Lung (tissue), 12 donors: ENCODE results near the gene MYO7A. TPM values are rescaled to one million over a fixed set of nuclear protein-coding genes. Genes with fewer than 3 reads are reported as not detected.

ENCODE experiments used
- ATAC-seq: fragments of 200-7000 bp; cut with Tn5 transposase; one replicate; pipeline ENCODE4 v1.9.1; 2020; ENCODE audit warnings: moderate number of reproducible peaks; ENCODE audit not compliant: insufficient read depth, low FRiP score
- DNase-seq, 3 donors: peaks; one replicate each; pipeline ENCODE4 v3.0.0-alpha.2; 2013 to 2017
- H3K27ac ChIP-seq, 2 donors: one replicate each; pipeline ENCODE4 v1.5.1; 2013; ENCODE audit warnings: mild to moderate bottlenecking in 2 of 2, moderate library complexity in 2 of 2, control low read depth in 1 of 2, inconsistent platforms in 1 of 2, low read depth in 1 of 2, low read length in 1 of 2
- H3K27me3 ChIP-seq, 3 donors: one replicate each; pipeline ENCODE4 v1.5.1; 2013; ENCODE audit warnings: low read length in 2 of 3; ENCODE audit not compliant: control insufficient read depth in 3 of 3, insufficient read depth in 3 of 3
- H3K36me3 ChIP-seq, 4 donors: one replicate each; pipeline ENCODE4 v1.5.1; 2013; ENCODE audit warnings: low read length in 4 of 4, mild to moderate bottlenecking in 1 of 4, moderate library complexity in 1 of 4; ENCODE audit not compliant: control insufficient read depth in 4 of 4, insufficient read depth in 4 of 4
- H3K4me1 ChIP-seq, 5 donors: one replicate each; pipeline ENCODE4 v1.5.1; 2013; ENCODE audit warnings: low read length in 5 of 5, mild to moderate bottlenecking in 2 of 5, moderate library complexity in 1 of 5; ENCODE audit not compliant: control insufficient read depth in 5 of 5, insufficient read depth in 5 of 5
- H3K4me3 ChIP-seq: one replicate; pipeline ENCODE4 v1.5.1; 2013; ENCODE audit warnings: mild to moderate bottlenecking, control low read depth, moderate library complexity
- H3K9ac ChIP-seq, 2 donors: one replicate each; pipeline ENCODE4 v1.5.1; 2013; ENCODE audit warnings: low read length in 2 of 2, control low read depth in 1 of 2; ENCODE audit not compliant: insufficient read depth in 1 of 2
- H3K9me3 ChIP-seq, 4 donors: one replicate each; pipeline ENCODE4 v1.5.1; 2013; ENCODE audit warnings: low read length in 3 of 4, mild to moderate bottlenecking in 1 of 4, moderate library complexity in 1 of 4; ENCODE audit not compliant: control insufficient read depth in 4 of 4, insufficient read depth in 3 of 4
- CTCF ChIP-seq: IDR thresholded peaks from 2 replicates; pipeline ENCODE4 v1.5.1; 2012; ENCODE audit warnings: mild to moderate bottlenecking; ENCODE audit errors: control extremely low read depth, extremely low read depth
- WGBS, 2 donors: extraction: QIAGEN DNeasy Blood & Tissue Kit; methylation state at CpG; one replicate each; pipeline ENCODE4 v1.1.7; 2013; 5-methylcytosine and 5-hydroxymethylcytosine counted together
- polyA plus RNA-seq, 2 donors: library from polyadenylated mRNA; stranded (reverse); fragments of 200-250 nt; gene quantifications; one replicate each; pipeline ENCODE4 v1.2.1, GENCODE V29; 2013
- total RNA-seq, 2 donors: library from RNA; depleted of rRNA in 1 of 2; stranded (reverse); fragments of >200 nt in 1 of 2; gene quantifications; one replicate each; pipeline ENCODE4 v1.2.1, GENCODE V29; 2014 to 2021
- donor health status: control.
- donor health status: control.
- donor health status: Bipolar disorder and iron deficiency.
- donor health status: healthy.
- donor health status: DM: yes; HTN: yes; CAD: no.

MYO7A gene
- total and polyA plus RNA-seq, 4 donors: 1.8 to 10.2 (median 6.3) TPM

GRCh38 chr11:77182542-77183430 lies 54.7 kb downstream of the MYO7A start:
- DNase-seq: no peak
- no peak for ATAC-seq
- H3K9ac ChIP-seq: no peak overlapping the region
- H3K9me3 ChIP-seq: no peaks in the 10 kb centered on the region
- no peak overlapping the region for H3K27ac ChIP-seq
- H3K4me1 ChIP-seq: no peaks in the 10 kb centered on the region
- TF ChIP-seq CTCF: no peak
- WGBS, 2 donors: 91 to 95% methylated on average over 21 of the region's 21 CpGs
- no peaks in the 10 kb centered on the region for H3K36me3 ChIP-seq
- no peaks in the 10 kb centered on the region for H3K27me3 ChIP-seq
- no peak overlapping the region for H3K4me3 ChIP-seq

GRCh38 chr11:77183431-77183984 lies 55.5 kb downstream of the MYO7A start:
- no peaks in the 10 kb centered on the region for H3K36me3 ChIP-seq
- H3K9me3 ChIP-seq: no peaks in the 10 kb centered on the region
- ATAC-seq (no peak), DNase-seq (no peak)
- H3K4me3 ChIP-seq: no peak overlapping the region
- TF ChIP-seq CTCF: no peak
- no peak overlapping the region for H3K9ac ChIP-seq
- H3K27ac ChIP-seq: no peak overlapping the region
- WGBS, 2 donors: 79 to 98% methylated on average over 4 of the region's 4 CpGs
- H3K27me3 ChIP-seq: no peaks in the 10 kb centered on the region
- H3K4me1 ChIP-seq: no peaks in the 10 kb centered on the region

- H3K36me3 ChIP-seq: no peaks in the 10 kb centered on the region
- no peaks in the 10 kb centered on the region for H3K4me1 ChIP-seq
- H3K4me3 ChIP-seq: no peak overlapping the region
- DNase-seq (no peak), ATAC-seq (no peak)
- H3K9me3 ChIP-seq: no peaks in the 10 kb centered on the region
- no peak overlapping the region for H3K27ac ChIP-seq
- 91 to 95% methylated on average over 15 of the region's 15 CpGs for WGBS, 2 donors
- H3K27me3 ChIP-seq: no peaks in the 10 kb centered on the region
- no peak for TF ChIP-seq CTCF
- no peak overlapping the region for H3K9ac ChIP-seq
Observed at GRCh38 chr11:77184136-77184860, 56.3 kb downstream of the MYO7A start.
